GM12878 (cell line): Measurements from ENCODE around the gene SCUBE3. TPM values are rescaled to one million over a fixed set of nuclear protein-coding genes. Genes with fewer than 3 reads are reported as not detected.

ENCODE experiments used
- ATAC-seq: fragments of 200-7000 bp; cut with Tn5 transposase; 3 replicates; pipeline ENCODE4 v1.9.1; 2020; ENCODE audit warnings: mild to moderate bottlenecking, moderate library complexity
- BruUV-seq: library from RNA; stranded (reverse); fragments of 400-500 nt; replicated peaks from 2 replicates; lab custom pipeline; 2021; lab: Mats Ljungman, UMichigan
- CTCF ChIA-PET: fragments of 300-600 bp; sonication (Branson Sonifier 250); formaldehyde crosslinking; extraction: SDS; loops from one replicate; lab custom pipeline; 2021; ENCODE audit warnings: inconsistent platforms; lab: Yijun Ruan, JAX
- POLR2A ChIA-PET: fragments of 350-600 bp; formaldehyde crosslinking; extraction: SDS; loops from one replicate; lab custom pipeline; 2021; ENCODE audit warnings: inconsistent platforms; lab: Charles Lee
- RAD21 ChIA-PET: fragments of 300-600 bp; sonication (Branson Sonifier 250); formaldehyde crosslinking; loops from one replicate; lab custom pipeline; 2023; ENCODE audit warnings: antibody characterized with exemption; ENCODE audit not compliant: unreplicated experiment; lab: Charles Lee
- SMC1A ChIA-PET: fragments of 300-600 bp; sonication (Branson Sonifier 250); formaldehyde crosslinking; loops from one replicate; lab custom pipeline; 2023; ENCODE audit not compliant: unreplicated experiment, uncharacterized antibody; lab: Charles Lee
- DNase-seq: peaks from one replicate; pipeline ENCODE4 v3.0.0-alpha.2; 2011; ENCODE audit warnings: low read depth, low spot score
- FAIRE-seq: peaks from 3 replicates; lab custom pipeline; 2011; peaks lifted over from hg19 to GRCh38; lab: Jason Lieb, UNC
- H2AFZ ChIP-seq: 2 replicates; pipeline ENCODE4 v1.6.0; 2011; ENCODE audit warnings: low read depth, low read length, control low read depth; ENCODE audit not compliant: control insufficient read depth
- H3K27ac ChIP-seq: 2 replicates; pipeline ENCODE4 v1.5.1; 2011; ENCODE audit warnings: control low read depth; ENCODE audit not compliant: control insufficient read depth, insufficient read depth
- H3K27me3 ChIP-seq, 2 experiments: replicated peaks in 1 of 2; 2 replicates each; pipeline versions ENCODE4 v1.6.0 to v1.6.1; 2011; ENCODE audit warnings: low read length in 1 of 2; ENCODE audit not compliant: control insufficient read depth in 2 of 2, insufficient read depth in 2 of 2
- H3K36me3 ChIP-seq, 2 experiments: 2 replicates each; pipeline ENCODE4 v1.5.1; 2011; ENCODE audit warnings: low read length in 1 of 2; ENCODE audit not compliant: control insufficient read depth in 2 of 2, insufficient read depth in 2 of 2
- H3K4me1 ChIP-seq: 2 replicates; pipeline ENCODE4 v1.6.1; 2011; ENCODE audit warnings: mild to moderate bottlenecking, low read length, moderate library complexity, mixed read lengths; ENCODE audit not compliant: control insufficient read depth, insufficient read depth
- H3K4me2 ChIP-seq: 2 replicates; pipeline ENCODE4 v1.6.0; 2011; ENCODE audit warnings: control low read depth; ENCODE audit not compliant: control insufficient read depth, insufficient read depth
- H3K4me3 ChIP-seq: fragments of 200-600 bp; sonication (generic); 2 replicates; pipeline ENCODE4 v1.5.1; 2016
- H3K79me2 ChIP-seq: 2 replicates; pipeline ENCODE4 v1.6.0; 2011; ENCODE audit warnings: low read length; ENCODE audit not compliant: control insufficient read depth, insufficient read depth
- H3K9ac ChIP-seq: 2 replicates; pipeline ENCODE4 v1.8.0; 2011; ENCODE audit warnings: low read length, control low read depth, mixed read lengths; ENCODE audit not compliant: control insufficient read depth, insufficient read depth
- H3K9me3 ChIP-seq: replicated peaks from 3 replicates; pipeline ENCODE4 v1.5.1; 2011; ENCODE audit warnings: mild to moderate bottlenecking, low read length; ENCODE audit not compliant: control insufficient read depth, insufficient read depth
- H4K20me1 ChIP-seq: 2 replicates; pipeline ENCODE4 v1.6.0; 2011; ENCODE audit not compliant: control insufficient read depth, insufficient read depth
- LARP7 ChIP-seq: fragments of 450-650 bp; IDR thresholded peaks from 2 replicates; pipeline ENCODE4 v1.6.1; 2017; ENCODE audit warnings: mild to moderate bottlenecking
- WGBS: methylation state at CpG from one replicate; pipeline ENCODE4 v1.1.6; 2016; ENCODE audit warnings: low lambda C conversion rate; ENCODE audit not compliant: insufficient replicate concordance, insufficient coverage; ENCODE audit errors: missing lambda C conversion rate; 5-methylcytosine and 5-hydroxymethylcytosine counted together
- in situ Hi-C: fragments of 300-500 bp; cut with MboI; formaldehyde crosslinking; loops from 9 replicates; pipeline ENCODE4 v1.14.3; 2018; ENCODE audit warnings: mixed read lengths
- intact Hi-C: fragments of 100-400 bp; cut with micrococcal nuclease; formaldehyde crosslinking; loops from one replicate; pipeline ENCODE4 v1.14.2; 2022; ENCODE audit not compliant: unreplicated experiment
- polyA plus RNA-seq, 11 experiments: library from polyadenylated mRNA; depleted of rRNA in 4 of 11; unstranded in 6 of 11; stranded (reverse) in 5 of 11; fragments of >200 nt; fragmentation: Nextera tagmentation in 4 of 11; fragmentation: Illumina TruSeq in 1 of 11; extraction: Ambion mirVana in 4 of 11; extraction: Trizol in 1 of 11; gene quantifications; 1 replicate in 1 of 11; 2 replicates in 10 of 11; pipeline versions ENCODE4 v1.2.1 to v1.2.3, GENCODE V29; 2011 to 2016; ENCODE audit warnings: inconsistent platforms in 2 of 11, missing spikeins in 2 of 11, low read depth in 1 of 11
- total RNA-seq, 4 experiments: library from RNA; depleted of rRNA in 3 of 4; stranded (reverse); fragments of >200 nt in 3 of 4; fragmentation: Illumina TruSeq in 1 of 4; extraction: Trizol in 1 of 4; gene quantifications; 2 replicates each; pipeline versions ENCODE4 v1.2.1 to v1.2.3, GENCODE V29; 2013 to 2021
- TF ChIP-seq, protein P1 (sequence below): fragments of 450-650 bp; IDR thresholded peaks from 2 replicates; pipeline ENCODE4 v1.6.1; 2017; ENCODE audit warnings: mild to moderate bottlenecking, moderate library complexity
- TF ChIP-seq, protein P2 (sequence below): IDR thresholded peaks from 2 replicates; pipeline ENCODE4 v1.6.1; 2011; ENCODE audit warnings: low read depth, mild to moderate bottlenecking, low read length, moderate library complexity, borderline replicate concordance; ENCODE audit errors: extremely low read depth

Gene SCUBE3
- total and polyA plus RNA-seq, 10 of the 15 experiments (the other 5 are each of a cell fraction or from before 2014, with no cell fraction given), result under 0.01 to 0.20 (median 0.07) TPM; not detected in 4

DNA sequence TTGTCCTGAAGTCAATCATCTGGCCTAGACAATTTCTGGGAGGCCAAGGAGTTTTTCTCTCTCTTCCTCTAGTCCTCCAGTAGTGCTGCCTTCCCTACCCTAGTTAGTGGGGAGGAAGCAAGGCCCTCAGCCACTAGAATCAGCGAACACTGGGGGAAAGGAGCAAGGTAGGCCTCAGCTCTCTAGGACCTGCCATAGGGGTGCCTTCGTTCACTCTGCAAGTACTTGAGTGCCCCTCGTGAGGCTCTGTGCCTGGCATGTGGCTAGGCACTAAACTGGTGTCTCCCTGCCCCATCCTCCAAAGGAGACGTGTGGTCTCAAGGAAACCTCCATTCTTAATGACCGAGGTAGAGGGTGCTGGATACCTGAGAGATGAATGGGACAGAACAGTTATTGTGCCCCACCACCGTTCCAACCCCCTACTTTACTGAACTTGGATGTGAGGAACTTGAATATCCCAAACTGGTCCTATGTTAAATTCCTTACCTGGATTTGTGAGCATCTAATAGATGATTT lies 84.9 kb downstream of the SCUBE3 start:
- TF ChIP-seq, protein P1, sequence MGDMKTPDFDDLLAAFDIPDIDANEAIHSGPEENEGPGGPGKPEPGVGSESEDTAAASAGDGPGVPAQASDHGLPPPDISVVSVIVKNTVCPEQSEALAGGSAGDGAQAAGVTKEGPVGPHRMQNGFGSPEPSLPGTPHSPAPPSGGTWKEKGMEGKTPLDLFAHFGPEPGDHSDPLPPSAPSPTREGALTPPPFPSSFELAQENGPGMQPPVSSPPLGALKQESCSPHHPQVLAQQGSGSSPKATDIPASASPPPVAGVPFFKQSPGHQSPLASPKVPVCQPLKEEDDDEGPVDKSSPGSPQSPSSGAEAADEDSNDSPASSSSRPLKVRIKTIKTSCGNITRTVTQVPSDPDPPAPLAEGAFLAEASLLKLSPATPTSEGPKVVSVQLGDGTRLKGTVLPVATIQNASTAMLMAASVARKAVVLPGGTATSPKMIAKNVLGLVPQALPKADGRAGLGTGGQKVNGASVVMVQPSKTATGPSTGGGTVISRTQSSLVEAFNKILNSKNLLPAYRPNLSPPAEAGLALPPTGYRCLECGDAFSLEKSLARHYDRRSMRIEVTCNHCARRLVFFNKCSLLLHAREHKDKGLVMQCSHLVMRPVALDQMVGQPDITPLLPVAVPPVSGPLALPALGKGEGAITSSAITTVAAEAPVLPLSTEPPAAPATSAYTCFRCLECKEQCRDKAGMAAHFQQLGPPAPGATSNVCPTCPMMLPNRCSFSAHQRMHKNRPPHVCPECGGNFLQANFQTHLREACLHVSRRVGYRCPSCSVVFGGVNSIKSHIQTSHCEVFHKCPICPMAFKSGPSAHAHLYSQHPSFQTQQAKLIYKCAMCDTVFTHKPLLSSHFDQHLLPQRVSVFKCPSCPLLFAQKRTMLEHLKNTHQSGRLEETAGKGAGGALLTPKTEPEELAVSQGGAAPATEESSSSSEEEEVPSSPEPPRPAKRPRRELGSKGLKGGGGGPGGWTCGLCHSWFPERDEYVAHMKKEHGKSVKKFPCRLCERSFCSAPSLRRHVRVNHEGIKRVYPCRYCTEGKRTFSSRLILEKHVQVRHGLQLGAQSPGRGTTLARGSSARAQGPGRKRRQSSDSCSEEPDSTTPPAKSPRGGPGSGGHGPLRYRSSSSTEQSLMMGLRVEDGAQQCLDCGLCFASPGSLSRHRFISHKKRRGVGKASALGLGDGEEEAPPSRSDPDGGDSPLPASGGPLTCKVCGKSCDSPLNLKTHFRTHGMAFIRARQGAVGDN, result 0 out of 2 replicates have a peak, but pooled peaks have one; percentile 26
- TF ChIP-seq, protein P2, sequence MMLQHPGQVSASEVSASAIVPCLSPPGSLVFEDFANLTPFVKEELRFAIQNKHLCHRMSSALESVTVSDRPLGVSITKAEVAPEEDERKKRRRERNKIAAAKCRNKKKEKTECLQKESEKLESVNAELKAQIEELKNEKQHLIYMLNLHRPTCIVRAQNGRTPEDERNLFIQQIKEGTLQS, result no peak
- TF ChIP-seq LARP7, result 0 out of 2 replicates have a peak, but pooled peaks have one; percentile 24
- ATAC-seq (peak; percentile 7; the same call in 2 of the 3 replicates), FAIRE-seq (no peak), DNase-seq (no peak)
- Histone ChIP-seq H4K20me1 (no peaks in the 10 kb centered on the region), H3K9me3 (no peaks in the 10 kb centered on the region), H3K4me1 (peaks cover 30% of the 10 kb centered on the region), H3K79me2 (peaks cover 48% of the 10 kb centered on the region), H2AFZ (0 out of 2 replicates have a peak overlapping the region, but pooled peaks have one; percentile 2), H3K4me2 (peak overlapping the region; percentile 97), H3K27ac (peak overlapping the region; percentile 93), H3K9ac (peak overlapping the region; percentile 79), H3K4me3 (peak overlapping the region; percentile 89), H3K27me3 (no peaks in the 10 kb centered on the region), H3K36me3 (peaks cover 4 to 9% of the 10 kb centered on the region in 2 experiments; a peak in 3 of 4 replicates)
- WGBS, result 11% methylated on average over 6 of the region's 6 CpGs
- ChIA-PET RAD21 (interaction anchor here (0.6 to 7.5 kb wide), 9 partner anchors 28 to 438 kb away, joined by 3 to 127 read pairs (median 8); partner anchors contain the start of genes ARMC12, FANCE, PPARD and ZNF76), POLR2A (interaction anchor here (0.5 to 1.0 kb wide), 4 partner anchors 29 to 170 kb away, joined by 3 to 4 read pairs (median 4); partner anchors contain the start of genes PPARD and RPL10A), SMC1A (interaction anchor here (0.6 to 7.1 kb wide), 9 partner anchors 11 to 438 kb away, joined by 3 to 135 read pairs (median 4); partner anchors contain the start of genes ARMC12, FANCE and PPARD), CTCF (interaction anchor here (0.6 to 7.2 kb wide), 15 partner anchors 12 to 438 kb away, joined by 3 to 217 read pairs (median 5); partner anchors contain the start of genes FANCE, PPARD, RPL10A and ZNF76)
- in situ Hi-C loops (loop anchor here (5.0 kb wide), 2 partner anchors 34 to 169 kb away; partner anchors contain the start of gene RPL10A), intact Hi-C loops (loop anchor here (5.0 to 10.0 kb wide), 2 partner anchors 266 to 434 kb away; no protein-coding TSS in a partner anchor)
- BruUV-seq, result no TSS peak
